Stimulated activated CD8-positive, alpha-beta memory T cell treated with anti-CD3 and anti-CD28 coated beads, Interleukin-4, amount 100 ng/mL, for 24 hours (primary cell): ENCODE data around the gene GIMAP6.
A peak's percentile ranks its signal among the peaks of the same experiment; 100 is the strongest.
"Not testable (repeated sequence)": the region's sequence is repeated elsewhere in the genome, so short reads cannot be mapped to it uniquely, and the experiment has no call there.

ENCODE experiments used
- DNase-seq: peaks from one replicate; pipeline ENCODE4 v3.0.0-alpha.2; 2020; ENCODE audit warnings: low read depth

The GIMAP6 gene

DNA sequence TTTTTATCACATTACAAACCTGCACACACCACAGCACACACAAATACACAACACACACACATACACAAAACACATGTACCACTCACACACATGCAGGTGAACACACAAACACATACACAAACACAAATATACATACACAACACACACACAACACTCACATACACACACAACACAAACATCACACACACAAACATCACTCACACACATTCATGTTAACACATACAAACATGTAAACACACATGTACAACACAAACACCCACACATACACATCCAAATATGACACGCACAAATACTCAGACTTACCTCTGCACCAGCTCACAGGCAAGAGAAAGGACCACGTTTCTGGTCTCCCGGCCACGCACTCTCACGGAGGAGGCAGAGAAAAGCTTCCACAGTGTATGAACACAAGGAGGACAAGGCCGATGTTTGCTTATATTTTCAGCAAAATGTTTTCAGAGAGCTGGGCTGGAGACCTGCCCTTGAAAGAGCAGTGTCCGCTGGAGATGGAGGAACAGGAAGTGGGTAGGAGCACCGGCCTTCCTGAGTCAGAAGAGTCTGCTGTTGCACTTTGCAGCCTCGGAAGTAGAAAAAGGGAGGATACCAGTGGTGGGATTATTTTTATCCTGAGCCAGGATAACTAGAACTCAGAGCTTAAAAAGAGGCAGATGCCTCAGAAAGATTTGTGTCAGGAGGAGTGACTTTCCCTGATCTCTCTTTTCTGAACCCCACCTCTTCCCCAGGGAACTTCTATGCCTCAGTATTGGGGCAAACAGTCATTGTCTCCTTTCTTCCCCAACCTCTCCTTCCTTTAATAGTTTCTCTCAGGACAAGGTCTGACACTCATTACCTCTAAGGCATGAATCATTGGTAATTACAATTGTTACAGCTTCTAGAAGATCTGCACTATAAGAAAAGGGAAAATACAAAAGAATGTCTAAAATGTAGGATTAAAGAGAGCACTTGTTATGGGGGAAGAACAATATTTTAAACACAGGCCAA lies at the start of gene GIMAP6:
Gene GIMAP6 (minus strand): TSS at position 520 of the 999 bp plus-strand sequence. CDS start 2,243 bp downstream, outside the sequence.
- DNase-seq, result no peak

DNA sequence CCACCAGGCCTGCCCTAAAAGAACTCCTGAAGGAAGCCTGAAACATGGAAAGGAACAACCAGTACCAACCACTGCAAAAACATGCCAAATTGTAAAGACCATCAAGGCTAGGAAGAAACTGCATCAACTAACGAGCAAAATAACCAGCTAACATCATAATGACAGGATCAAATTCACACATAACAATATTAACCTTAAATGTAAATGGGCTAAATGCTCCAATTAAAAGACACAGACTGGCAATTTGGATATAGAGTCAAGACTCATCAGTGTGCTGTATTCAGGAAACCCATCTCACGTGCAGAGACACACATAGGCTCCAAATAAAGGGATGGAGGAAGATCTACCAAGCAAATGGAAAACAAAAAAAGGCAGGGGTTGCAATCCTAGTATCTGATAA lies 48.2 kb upstream of the GIMAP6 start:
- not testable (repeated sequence) for DNase-seq

DNA sequence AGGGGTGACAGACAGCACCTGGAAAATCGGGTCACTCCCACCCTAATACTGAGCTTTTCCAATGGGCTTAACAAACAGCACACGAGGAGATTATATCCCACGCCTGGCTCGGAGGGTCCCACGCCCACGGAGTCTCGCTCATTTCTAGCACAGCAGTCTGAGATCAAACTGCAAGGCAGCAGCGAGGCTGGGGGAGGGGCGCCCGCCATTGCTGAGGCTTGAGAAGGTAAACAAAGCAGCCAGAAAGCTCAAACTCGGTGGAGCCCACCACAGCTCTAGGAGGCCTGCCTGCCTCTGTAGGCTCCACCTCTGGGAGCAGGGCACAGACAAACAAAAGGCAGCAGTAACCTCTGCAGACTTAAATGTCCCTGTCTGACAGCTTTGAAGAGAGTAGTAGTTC lies 46.4 kb upstream of the GIMAP6 start:
- not testable (repeated sequence) for DNase-seq

DNA sequence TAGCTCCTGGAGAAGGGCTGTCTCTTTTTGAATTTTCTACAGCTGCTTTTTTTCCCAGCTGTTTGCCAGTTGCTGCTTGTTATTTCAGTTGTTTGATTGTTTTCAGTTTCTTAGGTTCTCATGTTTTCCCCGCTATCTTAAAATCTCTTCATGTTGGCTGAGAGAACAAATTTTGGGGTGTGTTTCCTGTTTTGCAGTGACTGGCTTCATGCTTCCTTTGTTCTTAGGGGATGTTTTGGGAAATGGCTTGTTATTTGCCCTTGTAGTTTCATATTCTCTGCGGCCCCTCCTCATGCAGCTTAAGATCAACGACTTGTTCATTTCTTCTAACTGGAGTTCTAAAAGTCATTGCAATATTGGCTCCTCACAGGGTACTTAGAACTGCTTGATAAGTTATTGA lies 44.7 kb upstream of the GIMAP6 start:
- not testable (repeated sequence) for DNase-seq

DNA sequence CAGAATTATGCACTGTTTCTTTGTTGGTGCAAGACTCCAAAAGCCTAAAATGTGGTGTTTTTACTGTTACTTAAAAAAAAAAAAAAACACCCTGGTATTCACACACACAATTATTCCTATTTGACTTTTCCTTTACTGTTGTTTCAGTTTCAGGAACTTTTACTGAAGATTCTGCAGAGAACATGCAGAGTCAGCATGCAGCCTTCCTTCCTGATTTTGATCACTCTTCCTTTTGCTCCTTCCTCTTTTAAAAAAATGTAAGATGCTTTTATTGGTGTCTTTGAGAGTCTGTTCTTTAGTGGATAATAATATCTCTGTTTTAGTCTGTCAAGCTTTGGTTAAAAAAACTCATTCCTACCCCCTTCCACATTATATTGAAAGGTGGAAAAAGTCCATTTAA lies 44.1 kb upstream of the GIMAP6 start:
- not testable (repeated sequence) for DNase-seq

DNA sequence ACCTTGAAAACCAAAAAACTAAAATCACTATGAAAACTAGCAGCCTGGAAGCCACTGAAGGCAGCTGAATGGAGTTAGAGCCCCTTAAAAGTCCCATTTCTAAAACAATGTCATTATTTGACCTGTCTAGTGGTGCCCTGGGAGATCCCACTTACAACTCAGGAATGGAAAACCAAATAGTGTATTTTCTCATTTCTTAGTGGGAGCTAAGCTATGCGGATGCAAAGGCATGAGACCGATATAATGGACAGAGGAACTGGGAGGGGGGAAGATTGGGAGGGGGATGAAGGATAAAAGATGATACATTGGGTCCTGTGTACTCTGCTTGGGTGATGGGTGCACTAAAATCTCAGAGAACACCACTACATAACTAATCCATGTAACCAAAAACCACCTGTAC lies 43.5 kb upstream of the GIMAP6 start:
- DNase-seq, result no peak

DNA sequence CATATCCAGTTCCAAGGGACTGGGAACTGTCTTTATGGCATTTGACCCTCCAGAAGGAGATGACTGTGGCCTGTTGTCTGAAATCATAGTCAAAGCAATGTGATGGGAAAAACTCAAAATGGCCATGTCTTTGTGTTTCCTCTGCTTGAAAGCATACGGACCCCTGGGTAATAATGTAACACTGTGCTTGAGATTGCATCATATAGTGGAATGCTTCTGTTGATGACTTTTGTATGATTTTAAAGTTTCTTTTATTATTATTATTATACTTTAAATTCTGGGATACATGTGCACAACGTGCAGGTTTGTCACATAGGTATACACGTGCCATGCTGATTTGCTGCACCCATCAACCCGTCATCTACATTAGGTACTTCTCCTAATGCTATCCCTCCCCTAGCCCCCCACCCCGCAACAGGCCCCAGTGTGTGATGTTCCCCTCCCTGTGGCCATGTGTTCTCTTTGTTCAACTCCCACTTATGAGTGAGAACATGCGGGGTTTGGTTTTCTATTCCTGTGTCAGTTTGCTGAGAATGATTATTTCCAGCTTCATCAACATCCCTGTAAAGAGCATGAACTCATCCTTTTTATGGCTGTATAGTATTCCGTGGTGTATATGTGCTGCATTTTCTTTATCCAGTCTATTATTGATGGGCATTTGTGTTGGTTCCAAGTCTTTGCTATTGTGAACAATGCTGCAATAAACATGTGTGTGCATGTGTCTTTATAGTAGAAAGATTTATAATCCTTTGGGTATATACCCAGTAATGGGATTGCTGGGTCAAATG lies 39.8 kb upstream of the GIMAP6 start:
- not testable (repeated sequence) for DNase-seq

DNA sequence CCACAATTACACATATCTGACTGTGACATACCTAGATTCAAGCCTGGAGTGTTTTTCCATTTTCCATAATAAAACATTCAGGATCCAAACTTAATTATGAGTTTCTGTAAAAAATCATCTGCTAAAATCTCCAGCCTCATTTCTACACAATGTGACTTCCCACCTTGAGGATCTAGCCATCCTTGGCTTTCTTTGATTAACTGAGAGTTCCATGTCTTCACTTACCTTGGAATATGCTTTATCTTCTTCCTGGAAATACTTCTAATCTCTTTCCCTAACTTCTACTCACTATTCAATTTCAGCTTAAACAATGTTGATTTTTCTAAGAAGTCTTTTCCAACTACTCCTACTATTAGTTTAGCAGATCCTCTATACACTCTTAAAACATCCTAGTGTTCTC lies 36.8 kb upstream of the GIMAP6 start:
- DNase-seq, result no peak

DNA sequence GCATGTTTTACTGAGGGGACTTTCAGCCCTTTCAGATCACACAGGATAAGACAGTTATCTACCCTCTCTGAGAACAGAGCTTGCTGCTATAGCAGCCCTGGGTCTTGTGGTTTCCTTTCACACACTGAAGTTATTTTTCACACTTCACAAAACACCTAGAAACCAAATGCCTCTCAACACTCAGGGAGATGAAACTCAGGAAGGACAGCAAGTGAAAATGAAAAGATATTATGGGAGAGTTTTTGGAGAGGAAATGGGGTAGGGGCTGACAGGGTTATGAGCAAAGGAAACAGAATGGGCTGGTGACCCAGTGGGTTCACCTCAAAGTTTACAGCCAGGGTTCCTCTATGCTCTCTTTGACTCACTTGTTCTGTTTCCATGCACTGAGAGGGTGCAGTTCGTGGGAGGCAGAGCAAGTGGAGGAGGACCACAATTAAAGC lies 36.3 kb upstream of the GIMAP6 start:
- DNase-seq, result peak; percentile 47

DNA sequence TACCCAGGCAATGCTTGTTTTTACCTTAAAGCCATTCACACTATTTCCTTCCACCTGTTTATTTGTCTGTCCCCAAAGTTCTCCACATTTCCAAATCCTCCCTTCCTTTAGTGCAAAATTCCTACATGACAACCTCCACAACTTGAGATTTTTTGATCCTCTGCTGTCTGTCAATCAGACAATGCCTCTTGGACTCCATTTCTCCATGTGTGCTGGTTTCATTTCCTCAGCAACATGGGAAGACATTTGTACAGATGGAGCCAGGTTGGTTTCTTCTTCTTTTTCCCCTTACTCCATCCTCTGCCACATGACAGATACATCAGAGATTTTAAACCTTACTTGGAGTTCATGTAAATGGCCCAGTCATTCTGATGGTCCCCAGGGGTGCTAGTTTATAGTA lies 34.2 kb upstream of the GIMAP6 start:
- DNase-seq, result no peak

DNA sequence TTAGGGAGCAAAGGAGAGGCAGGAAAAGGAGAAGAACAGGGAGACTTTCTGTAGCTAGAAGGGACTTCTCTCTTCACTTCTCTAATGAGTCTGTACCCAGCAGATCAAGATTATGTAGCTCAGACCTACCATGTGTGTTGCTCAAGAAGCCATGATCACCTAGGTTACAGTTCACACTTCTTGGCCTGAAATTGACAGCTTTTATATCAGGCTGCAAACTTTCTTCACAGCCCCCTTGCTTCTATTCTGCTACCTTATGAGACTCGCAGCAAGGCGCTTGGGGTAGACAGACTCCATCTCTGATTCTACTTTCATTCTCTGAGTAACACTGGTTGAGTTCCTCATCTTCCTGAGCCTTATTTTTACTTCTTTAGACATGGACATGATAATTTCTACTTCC lies 33.7 kb upstream of the GIMAP6 start:
- DNase-seq, result no peak

DNA sequence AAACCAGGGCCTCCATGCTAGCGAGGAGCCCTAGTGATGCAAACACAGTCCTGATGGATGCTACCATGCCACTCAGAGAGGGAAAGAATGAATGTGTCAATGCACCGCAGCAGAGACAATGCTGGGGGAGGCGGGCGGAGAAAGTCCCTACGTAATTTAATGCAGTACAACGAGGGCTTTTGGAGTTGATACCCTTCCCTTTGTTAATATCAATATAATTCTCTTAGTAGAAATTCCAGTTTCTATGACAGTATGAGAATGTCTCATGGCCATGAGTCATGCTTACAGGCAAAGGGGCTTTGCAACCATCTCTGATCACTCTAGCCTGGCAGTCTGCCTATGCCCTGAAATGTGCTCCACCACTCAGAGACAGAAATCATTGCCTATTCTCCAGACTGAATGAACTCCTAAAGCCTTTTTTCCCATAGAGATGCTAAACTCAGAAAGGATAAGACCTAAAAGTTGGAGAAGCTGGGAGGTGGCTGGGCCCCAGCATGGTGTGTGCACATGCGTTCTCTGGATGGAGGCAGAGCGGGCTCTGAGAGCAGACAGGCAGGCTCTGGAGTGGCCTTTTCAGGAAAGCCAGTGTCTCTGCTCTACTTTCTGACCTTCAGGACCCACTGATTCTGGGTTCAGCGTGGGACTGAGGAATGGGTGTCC lies 33.0 kb upstream of the GIMAP6 start:
- DNase-seq, result no peak

DNA sequence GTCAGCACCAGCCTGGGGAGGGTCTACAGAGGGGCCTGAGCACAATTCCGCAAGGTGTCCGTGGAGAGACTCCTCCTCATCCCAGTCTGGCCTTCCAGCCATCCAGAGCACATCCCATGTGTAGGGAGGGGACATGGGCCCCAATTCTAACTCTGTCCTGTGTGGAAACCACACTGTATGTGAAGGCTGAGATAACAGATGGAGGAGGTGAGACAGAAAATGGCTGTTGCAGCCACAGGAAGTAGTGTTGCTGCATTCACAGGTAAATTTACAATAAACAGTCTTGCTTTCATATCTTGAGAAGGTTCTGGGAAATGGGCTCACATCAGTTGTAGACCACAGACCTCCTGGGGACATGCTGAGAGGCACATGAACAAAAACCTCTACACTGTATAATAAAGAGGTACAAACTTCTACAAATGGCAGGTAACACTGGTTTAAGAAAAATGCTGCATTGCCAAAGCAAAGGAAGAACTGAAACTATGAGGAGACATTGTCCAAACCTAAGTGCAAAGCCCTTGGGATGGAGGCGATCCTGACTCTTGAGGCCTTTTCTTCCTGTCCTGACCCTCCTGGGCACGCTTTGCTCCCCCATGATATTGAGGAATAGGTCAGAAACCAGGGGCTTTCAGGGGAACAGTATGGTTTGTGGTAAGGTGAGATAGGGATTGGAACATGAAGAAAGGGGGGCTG lies 31.8 kb upstream of the GIMAP6 start:
- no peak for DNase-seq

DNA sequence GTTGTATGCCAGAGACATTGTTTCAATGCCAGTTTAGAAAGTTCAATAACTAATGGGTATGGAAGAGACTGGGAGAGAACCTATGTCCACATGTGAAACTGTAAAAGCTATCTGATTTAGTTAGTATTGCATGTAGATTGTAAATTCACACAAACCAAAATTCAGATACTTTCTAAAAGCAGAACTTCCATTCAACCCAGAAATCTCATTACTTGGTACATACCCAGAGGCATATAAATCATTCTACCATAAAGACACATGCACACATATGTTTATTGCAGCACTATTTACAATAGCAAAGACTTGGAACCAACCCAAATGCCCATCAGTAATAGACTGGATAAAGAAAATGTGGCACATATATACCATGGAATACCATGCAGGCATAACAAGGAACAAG lies 30.6 kb upstream of the GIMAP6 start:
- not testable (repeated sequence) for DNase-seq

DNA sequence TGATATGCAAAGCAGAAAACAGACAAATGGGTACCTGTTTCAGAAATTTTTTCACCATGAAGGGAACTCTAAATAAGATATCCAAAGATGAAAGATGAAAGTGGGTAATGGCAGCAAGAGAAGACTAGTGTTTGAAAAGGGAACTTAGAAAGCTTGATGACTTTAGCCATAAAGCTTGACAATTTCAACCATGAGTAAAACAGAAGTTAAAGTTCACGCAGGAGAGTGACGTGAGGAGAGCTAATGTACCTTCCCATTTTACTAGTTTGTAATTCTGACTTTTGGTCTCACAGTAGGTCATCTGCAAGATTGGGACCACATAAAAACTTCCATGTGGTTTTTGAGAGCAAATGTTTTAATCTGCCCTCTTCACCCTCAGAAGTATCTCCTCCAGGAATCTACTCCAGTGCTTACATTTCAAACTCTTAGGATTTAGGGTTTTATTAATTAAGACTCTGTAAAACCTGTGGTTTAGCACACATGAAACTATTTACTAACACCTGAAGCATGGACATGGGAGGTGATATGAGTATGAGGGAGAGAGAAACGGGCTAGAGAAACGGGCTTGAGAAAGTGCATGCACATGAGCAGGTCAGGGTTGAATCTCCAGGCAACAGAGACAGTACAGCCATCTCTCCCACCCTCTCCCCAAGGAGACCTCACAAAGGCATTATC lies 28.9 kb upstream of the GIMAP6 start:
- no peak for DNase-seq

DNA sequence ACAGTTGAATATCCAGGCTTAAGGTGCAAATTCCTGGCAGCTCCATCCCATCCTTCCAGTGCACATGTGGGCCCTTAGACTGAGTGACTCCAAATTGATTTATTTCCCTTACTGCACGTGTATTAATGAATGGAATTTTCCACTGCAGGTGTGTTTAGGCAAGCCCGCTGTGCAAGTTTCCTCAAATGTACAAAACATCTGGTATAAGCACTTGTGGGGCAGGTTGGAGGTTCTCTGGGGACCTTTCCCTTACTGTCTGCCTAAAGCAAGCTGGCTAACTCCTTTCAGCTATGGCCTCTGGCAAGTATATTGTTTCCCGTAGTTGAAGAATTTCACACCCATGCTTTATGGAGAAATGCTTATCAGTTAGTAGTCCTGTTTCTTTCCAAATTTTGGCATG lies 25.3 kb upstream of the GIMAP6 start:
- DNase-seq, result no peak

DNA sequence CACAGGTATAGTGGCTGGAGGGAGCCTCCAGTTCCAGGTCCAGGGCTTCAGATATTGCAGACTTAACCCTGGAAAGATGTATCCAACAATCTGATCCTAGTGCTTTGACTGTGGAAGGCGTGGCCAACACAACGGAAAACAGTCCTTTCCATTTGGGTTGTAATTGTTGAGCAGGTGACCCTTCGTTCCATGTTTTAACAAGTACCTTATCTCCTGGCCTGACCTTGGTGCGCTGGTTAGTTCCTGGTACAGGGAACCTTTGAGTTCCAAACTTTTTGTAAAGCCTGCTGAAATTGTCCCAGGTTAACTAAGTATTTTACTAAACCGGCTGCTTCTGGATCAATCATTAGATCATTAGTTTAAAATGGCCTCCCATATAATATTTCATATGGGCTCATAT lies 23.9 kb upstream of the GIMAP6 start:
- no peak for DNase-seq

DNA sequence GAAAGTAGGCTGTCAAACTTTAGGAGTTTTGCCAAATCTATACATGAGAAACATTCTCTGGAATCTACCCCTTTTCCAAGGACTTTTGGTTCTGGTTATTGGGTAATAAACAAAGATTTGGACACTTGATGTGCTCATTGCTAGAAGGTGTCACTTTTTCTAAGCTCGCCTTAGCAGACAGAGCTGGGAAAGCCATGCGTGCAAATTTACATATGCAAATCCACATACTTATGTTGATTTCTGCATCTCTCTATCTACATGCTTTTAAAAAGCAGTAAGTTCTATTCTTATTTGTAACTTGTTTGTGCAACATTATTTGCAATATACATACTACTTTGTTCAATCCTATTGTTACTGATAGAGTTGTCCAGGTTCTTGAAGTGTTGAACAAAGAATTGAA lies 22.5 kb upstream of the GIMAP6 start:
- no peak for DNase-seq

DNA sequence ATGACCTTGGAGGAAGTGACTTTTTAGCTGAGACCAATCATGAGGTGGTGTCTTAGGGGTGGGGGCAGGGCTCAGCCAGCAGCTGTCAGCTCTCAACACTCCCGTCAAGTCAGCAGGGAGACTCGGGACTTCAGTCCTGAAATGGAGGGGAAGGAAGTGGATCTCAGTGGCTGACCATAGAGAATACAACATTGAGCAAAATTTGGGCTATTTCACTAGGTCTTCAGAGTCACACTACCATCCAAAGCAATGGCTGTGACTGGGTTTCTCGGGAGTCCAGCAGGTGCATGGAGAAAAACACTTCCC lies 16.8 kb upstream of the GIMAP6 start:
- no peak for DNase-seq

DNA sequence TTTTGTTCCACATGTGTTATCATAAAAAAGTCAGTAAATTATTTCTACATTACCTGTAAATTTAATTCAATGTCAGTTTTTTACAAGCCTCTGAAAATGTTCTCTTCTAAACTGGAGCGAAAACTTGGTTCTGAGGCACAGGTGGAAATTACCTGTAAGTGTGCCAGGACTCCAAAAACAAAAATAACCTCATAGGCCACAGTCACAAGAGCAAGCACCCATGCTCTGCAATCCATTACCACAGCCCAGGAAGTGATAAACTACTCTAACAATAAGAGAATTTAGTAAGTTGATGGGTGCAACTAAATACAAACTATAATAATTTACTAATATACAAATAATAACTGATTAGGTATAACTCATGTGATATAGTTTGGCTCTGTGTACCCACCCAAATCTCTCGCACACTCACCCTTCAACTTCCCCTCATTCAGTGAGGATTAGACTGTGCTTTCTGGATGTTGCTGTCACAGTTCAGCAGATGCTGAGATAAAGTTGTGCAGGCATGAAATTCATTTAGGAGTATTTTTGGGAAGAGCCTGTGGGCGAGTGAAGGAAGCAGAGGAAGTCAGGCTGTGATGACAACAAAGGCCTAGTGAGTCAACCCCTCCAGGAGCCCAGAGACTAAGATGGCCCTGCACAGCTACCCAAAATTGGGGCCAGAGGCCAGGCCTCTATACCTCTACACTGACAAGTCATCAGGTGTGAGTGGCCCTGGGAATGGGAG lies 16.3 kb upstream of the GIMAP6 start:
- DNase-seq, result no peak
